Measurements from ENCODE around the gene SND1.

Gene SND1

DNA sequence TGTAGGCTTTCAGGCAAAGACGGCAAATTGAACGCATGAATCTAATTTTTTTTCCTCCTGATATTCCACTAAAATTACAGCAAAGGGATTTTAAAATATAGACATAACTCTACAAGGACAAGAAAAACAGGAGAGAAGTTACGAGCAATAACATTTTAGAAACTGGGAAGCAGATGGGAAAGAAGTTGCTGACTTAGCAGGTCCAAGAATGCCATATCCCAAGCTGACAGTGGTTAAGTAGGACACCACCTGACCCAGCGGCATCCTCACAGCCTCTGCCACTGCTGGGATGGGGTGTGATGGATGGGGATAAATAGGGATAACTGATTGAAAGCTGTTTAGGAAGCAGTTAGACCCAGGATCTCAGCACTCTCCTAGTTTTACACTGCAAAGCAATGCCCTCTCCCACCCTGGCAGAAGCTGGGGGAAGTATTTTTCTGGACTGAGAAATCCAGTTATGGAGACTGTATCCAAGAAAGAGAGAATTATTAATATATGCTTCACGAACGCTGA is 489.7 kb downstream of the SND1 start:
- H3K9me2 ChIP-seq (replicated peaks; ENCODE audit: insufficient read depth, low read length): no peaks in the 10 kb centered on the region
- no peak overlapping the region for H2AFZ ChIP-seq (ENCODE audit: low read length)
- H4K20me1 ChIP-seq (ENCODE audit: insufficient read depth, low read length): no peaks in the 10 kb centered on the region
- no peak overlapping the region for H3K27ac ChIP-seq (ENCODE audit: low read length)
- no peak for DNase-seq
- H3K27me3 ChIP-seq (replicated peaks; ENCODE audit: insufficient read depth, low read length): no peaks in the 10 kb centered on the region
- H3K9me3 ChIP-seq (replicated peaks; ENCODE audit: insufficient read depth, low read length): no peaks in the 10 kb centered on the region
- no peak overlapping the region for H3K9ac ChIP-seq (ENCODE audit: low read length)
- H3K4me3 ChIP-seq (ENCODE audit: low read length): no peak overlapping the region
- H3K4me1 ChIP-seq (ENCODE audit: low read length): no peaks in the 10 kb centered on the region
- H3F3A ChIP-seq (ENCODE audit: insufficient read depth, low read length): no peaks in the 10 kb centered on the region
- H3K36me3 ChIP-seq (replicated peaks; ENCODE audit: insufficient read depth, low read length): no peaks in the 10 kb centered on the region
- TF ChIP-seq EZH2phosphoT487 (IDR thresholded peaks at IDR 0.05; ENCODE audit: low read length) (no peak), EZH2 (optimal IDR thresholded peaks at IDR 0.05; ENCODE audit: low read depth, low read length) (no peak)
- TF ChIP-seq, protein P1, sequence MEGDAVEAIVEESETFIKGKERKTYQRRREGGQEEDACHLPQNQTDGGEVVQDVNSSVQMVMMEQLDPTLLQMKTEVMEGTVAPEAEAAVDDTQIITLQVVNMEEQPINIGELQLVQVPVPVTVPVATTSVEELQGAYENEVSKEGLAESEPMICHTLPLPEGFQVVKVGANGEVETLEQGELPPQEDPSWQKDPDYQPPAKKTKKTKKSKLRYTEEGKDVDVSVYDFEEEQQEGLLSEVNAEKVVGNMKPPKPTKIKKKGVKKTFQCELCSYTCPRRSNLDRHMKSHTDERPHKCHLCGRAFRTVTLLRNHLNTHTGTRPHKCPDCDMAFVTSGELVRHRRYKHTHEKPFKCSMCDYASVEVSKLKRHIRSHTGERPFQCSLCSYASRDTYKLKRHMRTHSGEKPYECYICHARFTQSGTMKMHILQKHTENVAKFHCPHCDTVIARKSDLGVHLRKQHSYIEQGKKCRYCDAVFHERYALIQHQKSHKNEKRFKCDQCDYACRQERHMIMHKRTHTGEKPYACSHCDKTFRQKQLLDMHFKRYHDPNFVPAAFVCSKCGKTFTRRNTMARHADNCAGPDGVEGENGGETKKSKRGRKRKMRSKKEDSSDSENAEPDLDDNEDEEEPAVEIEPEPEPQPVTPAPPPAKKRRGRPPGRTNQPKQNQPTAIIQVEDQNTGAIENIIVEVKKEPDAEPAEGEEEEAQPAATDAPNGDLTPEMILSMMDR (IDR thresholded peaks at IDR 0.05; ENCODE audit: low read length): no peak
- no peaks in the 10 kb centered on the region for H3K79me2 ChIP-seq (ENCODE audit: low read length)
- no peak overlapping the region for H3K4me2 ChIP-seq (ENCODE audit: low read depth, low read length)

Data from MM.1S (cell line).